Measurements from ENCODE around the gene RETSAT.

GRCh38 chr2:85355521-85355920 lies 1.2 kb upstream of the RETSAT start:
- TF ChIP-seq, protein P1, sequence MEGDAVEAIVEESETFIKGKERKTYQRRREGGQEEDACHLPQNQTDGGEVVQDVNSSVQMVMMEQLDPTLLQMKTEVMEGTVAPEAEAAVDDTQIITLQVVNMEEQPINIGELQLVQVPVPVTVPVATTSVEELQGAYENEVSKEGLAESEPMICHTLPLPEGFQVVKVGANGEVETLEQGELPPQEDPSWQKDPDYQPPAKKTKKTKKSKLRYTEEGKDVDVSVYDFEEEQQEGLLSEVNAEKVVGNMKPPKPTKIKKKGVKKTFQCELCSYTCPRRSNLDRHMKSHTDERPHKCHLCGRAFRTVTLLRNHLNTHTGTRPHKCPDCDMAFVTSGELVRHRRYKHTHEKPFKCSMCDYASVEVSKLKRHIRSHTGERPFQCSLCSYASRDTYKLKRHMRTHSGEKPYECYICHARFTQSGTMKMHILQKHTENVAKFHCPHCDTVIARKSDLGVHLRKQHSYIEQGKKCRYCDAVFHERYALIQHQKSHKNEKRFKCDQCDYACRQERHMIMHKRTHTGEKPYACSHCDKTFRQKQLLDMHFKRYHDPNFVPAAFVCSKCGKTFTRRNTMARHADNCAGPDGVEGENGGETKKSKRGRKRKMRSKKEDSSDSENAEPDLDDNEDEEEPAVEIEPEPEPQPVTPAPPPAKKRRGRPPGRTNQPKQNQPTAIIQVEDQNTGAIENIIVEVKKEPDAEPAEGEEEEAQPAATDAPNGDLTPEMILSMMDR (IDR thresholded peaks at IDR 0.05; ENCODE audit: low read depth, low read length, poor library complexity, severe bottlenecking): no peak
- TF ChIP-seq EZH2phosphoT487 (IDR thresholded peaks at IDR 0.05; ENCODE audit: borderline replicate concordance, low read length): no peak
